HG02938 (cell line): ENCODE data around the gene TSPOAP1.

Experiments used
- ATAC-seq: cut with Tn5 transposase; IDR thresholded peaks from one replicate; pipeline ENCODE4 v1.9.1; 2021; ENCODE audit warnings: mild to moderate bottlenecking, moderate library complexity; ENCODE audit not compliant: unreplicated experiment

Gene TSPOAP1

DNA sequence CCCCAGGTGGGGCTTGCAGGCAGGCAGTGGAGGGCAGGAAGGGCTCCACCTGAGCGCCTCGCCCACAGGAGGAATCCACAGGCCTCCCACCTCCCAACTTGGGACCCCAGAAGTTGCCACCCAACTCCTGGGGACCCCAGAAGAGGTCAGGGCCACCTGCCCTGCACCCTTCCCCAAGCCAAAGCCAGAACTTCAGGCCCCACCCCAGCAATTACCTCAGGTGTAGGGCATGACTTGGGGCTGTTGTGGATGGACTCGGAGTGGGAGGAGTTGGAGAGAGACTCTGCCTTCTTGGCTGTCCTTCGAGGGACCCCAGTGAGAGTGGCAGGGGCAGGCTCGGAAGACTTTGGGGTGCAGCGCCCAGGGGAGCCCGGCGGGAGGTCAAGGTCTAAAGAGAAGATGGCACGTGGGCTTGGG lies 10.5 kb downstream of the TSPOAP1 start:
- ATAC-seq = no peak

DNA sequence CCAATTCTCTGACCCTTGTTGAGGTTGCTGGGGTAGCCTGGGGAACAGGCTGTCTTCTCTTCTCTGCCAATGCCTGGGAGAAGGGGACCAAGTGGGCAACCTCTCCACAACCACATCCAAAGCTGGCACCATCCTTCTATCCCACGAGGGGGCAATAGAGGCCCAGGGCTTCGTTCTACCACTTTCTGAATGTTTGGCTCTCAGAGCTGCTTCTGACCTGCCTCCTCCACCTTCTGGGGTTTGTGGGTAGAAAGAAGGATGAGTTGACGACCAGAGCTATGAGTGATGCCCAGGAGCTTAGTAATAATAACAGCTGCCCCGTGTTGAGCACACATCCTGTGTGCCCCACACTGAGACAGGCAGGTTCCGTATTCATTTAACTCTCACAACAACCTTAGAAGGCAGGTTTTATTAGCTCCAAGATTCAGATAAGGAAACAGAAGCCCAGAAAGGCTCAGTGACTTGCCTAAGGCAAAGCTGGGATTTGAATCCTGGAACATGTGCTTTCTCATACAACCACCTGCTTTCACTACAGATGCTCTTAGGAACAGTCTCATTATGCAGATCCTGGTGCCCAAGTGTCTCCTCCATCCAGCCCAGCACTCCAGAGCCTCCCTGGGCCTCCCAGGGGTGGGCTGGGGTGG lies 11.1 kb downstream of the TSPOAP1 start:
- peak; percentile 49 for ATAC-seq

DNA sequence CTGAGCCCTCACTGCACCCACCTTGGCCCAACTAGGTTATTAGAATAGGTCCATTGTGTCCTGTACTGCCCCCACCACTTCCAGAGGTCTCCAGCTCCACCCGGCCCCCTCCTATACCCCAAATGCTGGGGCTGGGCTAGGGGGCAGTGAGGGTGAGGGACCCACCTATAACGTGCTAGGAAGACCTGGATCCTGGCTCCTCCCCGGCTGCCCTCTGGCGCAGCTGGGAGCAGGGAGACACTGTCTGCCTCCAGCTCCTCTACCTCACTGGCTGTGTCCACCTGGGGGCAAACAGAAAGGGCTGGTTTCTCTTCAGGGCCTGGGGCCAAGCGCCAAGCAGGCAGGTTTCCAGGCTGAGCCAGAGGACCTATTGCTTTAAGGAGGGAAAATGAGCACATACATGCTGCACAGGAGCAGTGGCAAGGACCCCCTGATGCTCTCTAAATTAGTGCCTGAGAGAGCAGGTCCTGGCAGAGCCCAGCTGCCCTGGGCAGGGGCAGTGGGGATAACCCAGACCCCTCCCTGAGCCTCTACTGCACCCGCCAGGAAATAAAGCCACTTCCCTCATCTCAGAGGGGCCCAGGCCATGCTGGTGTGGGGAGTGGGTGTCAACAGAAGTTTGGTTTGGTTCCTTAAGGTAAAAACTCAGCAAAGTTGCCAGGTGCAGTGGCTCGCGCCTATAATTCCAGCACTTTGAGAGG lies 12.2 kb downstream of the TSPOAP1 start:
- ATAC-seq = no peak

DNA sequence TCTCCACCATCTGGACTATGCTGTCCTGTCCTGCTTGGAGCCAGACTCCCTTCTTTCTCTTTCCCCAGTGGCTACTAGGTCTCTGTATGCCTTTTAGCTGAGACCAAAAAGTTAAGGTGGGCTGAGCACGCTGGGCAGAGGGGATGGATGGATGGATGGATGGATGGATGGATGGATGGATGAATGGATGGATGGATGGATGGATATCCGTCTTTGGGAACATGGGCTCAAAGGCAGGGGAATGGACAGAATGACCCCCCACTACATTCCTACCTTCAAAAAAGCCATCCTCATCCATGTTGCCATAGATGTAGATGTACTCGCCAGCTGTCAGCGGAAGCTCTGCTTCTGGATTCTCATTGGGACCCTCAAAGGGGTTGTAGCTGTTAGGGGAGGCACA lies 12.8 kb downstream of the TSPOAP1 start:
- no peak for ATAC-seq

DNA sequence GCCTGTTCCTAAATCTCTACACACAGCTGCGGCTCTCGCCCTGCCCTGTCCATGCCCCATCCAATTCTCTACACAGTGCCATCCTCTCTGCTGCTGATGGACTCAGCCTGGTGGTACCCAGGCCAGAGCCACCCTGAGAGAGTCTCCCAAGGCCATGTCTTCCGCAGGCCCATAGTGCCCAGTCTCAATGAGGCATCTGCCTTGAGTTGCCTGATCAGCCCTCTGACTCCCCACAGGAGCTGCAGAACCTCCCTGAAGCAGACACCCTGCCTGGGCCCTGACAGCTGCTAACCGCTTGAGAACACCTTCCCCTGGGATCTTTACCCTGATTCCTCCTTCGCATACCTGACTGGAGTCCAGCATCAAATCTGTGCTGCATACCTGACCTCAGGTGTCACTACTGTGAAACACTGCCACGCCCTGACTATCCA lies 13.3 kb downstream of the TSPOAP1 start:
- ATAC-seq = no peak

DNA sequence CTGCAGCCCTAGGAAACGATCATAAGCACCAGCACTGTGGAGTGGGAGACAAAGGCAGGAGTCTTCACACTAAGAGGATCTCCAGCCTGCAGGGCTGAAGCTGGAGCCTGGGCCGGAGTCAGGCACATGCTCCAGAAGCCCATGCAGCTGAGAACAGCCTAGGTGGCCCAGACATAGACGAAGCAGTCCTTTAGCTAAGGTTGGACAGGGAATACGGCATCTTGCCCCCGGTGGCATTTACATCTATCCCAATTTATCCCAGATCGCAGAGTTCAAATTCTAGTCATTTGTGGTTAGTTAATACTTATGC lies 13.9 kb downstream of the TSPOAP1 start:
- no peak for ATAC-seq

DNA sequence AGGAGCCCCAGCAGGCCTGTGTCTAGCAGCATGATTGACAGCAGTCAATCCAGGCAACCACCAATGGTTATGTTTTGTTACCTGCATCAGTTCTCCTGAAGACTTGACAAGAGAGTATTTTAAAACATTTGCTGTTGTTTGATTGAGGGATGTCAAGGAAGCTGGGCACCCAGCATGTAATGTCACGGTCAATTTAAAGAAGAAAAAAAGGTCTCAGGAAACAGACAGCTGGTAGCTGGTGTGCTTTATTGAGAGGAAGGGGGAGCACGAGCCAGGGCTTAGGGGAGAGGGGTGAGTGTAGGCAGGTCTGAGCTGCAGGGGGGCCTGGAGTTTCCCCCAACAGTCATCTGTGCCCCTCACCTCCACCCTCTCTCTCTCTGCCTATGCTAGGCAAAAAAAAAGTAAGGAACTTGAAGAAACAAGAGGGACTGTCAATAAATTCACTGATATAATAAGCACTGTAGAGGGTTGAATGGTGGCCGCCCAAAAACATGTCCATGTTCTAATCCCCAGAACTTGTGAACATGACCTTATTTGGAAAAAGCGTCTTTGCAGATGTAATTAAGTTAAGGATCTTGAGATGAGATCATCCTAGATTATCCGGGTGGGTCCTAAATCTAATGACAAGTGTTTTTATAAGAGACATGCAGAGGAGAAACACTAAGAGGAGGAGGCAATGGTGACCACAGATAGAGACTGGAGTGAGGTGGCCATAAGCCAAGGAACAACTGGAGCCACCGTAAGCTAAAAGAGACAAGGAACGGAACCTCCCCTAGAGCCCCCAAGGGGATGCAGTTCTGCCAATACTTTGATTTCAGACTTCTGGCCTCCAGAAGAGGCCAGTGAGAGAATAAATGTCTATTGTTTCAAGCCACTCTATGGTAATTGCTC lies 14.5 kb downstream of the TSPOAP1 start:
- no peak for ATAC-seq

DNA sequence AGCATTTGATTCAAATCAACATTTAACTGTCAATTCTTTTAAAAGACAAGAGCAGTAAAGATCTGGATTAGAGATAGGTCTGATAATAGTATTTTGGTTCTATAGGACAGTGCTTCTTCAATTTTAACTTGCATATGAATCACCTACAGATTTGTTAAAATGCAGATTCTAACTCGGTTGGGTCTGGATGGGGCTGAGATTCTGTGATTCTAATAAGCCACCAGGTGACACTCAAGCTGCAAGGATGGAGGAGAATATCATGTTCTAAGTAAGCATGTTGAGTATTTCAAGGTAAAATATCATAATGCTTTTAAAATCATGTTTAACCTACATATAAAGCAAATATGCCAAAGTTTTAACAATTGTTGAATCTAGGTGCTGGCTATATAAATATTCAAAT lies 15.8 kb downstream of the TSPOAP1 start:
- ATAC-seq = no peak

DNA sequence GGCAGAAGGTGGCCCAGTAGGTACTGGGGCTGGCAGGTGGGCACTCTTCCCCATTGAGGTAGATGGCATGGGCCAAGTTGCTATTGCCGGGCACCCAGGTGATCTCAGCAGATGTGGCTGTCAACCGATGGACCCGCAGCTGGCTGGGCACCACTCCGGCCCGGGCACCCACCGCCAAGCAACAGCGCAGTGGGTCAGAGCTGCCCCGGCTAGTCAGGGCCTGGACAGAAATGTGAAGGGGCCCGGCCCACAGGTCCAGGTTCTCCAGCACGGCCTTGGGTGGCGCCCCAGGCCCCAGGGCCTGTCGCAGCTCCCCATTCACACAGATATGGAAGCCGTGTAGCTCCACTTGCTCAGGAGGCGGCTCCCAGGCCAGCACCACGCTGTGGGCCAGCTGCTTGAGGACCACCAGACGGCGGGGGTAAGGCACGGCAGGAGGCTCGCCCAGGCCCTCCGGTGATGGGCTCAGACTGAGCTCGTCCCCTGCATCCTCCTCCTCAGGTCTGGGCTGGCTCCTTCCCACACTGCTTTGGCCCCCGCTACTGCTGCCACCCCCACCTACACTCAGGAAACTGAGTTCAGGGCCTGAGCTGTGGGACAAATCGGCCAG lies 16.5 kb downstream of the TSPOAP1 start:
- ATAC-seq = no peak

DNA sequence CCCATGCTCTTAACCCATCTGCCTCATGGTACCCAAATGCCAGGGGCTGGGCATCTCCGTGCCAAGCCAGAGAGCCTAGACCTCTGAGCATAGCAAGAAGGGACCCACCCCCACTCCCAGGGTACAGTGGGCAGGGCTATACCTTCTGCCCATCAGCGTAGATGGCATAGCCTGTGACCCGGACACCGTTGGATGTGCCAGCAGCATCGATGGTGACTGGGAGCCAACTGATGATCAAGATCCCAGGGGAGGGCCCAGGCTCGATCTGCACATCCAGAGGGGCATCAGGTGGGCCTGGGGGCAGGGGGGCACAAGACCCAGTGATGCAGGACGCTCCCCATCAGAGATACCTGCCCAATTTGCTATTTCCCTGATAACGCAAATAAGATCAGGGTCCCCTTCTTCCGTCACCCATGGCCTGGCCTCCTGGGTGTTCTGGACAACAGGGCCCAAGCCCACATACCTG lies 17.1 kb downstream of the TSPOAP1 start:
- ATAC-seq = no peak

DNA sequence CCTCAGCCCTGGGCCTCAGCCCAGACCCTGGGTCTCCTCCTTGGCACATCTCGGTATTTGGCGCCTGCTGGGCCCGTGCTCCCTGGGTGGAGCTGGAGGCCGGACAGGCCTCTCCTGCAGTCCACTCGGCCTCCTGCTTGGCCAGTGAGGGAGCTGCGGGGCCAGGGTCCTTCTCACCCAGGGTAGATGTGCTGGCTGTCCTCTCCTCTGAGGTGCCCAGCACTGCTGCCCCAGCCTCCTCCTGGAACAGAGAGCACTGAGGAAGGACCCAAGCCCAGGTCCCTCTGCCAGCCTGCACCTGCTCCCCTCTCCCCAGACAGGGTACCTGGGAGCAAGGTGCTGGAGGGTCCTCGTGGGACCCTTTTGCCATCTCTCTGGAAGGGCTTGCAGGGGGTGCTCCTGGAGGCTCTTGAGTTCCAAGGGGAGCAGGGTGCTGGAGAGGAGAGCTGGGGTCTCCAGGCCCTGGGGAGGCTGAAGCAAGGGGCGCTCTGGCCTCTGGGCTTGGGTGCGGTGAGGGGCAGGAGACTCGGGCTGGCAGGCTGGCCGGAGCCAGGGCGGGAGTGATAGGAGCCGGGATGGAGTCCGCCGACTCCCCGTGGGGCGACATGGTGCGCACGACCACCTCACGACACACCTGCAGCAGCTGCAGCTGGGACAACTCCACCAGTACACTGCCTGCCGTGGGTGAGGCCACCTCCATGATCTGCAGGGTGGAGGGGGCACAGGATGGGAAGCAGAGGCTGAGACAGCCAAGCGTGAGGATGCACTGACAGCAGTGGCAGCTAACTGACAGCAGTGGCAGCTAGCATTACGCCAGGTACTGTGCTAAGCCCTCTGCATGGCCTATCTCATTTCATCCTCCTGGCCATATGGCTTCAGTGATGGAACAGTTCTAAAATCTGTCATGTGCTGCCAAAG lies 17.8 kb downstream of the TSPOAP1 start:
- no peak for ATAC-seq

DNA sequence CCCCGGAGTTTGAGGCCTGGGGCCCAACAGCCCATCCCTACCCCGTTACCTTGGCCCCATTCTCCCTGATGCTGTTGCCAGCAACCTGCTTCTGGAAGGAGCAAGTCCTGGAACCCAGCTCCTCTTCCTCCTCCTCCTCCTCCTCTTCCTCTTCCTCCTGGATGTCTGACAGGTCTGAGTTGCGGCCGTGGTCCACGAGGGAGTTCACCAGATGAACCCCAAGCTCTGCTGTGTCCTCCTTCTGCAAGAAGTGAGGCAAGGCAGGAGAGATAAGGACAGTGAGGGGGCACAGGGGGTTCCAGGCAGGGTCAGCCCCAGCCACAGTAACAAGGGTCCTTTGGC lies 18.7 kb downstream of the TSPOAP1 start:
- no peak for ATAC-seq

DNA sequence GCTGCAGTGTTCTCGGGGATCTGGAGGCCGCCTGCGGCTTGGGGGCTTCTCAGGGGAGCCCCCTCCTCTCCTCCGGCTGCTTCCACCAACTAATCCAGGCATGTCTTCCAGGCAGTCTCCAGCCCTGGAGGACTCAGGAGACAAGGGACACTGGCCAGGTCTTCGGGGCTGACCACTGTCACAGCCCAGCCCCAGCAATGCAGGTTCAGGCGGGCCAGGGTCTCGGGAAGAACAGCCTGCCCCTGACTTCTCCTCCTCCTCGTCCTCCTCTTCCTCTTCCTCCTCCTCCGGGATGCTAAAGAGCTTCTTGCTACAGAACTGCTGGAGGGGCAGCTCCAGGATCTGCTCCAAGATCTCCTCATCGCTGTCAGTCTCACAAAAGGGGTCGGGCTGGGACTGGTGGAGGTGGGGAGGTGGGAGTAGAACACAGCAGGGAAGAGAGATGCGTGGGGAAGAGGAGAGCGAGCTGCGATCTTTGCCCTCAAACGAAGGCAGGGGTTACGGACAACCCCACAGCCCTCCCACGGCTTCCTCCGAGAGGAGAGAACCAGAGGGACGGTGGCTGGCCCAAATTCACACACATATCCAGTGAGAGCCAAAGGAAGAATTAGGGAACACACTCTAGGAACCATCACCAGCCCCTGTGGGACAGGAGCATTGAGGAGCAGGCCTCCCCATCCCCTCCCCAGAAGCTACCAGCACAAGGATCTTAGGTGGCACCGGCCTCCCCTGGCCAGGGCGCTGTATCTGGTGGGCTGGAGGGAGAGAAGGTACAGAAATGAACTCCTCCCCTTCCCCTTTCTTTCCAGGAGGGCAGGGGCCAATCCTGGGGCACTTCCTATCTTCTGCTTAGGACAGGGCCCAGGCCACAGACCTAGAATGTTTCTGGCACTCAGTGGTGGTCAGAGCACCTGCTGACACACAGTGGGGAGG lies 19.3 kb downstream of the TSPOAP1 start:
- ATAC-seq = no peak

DNA sequence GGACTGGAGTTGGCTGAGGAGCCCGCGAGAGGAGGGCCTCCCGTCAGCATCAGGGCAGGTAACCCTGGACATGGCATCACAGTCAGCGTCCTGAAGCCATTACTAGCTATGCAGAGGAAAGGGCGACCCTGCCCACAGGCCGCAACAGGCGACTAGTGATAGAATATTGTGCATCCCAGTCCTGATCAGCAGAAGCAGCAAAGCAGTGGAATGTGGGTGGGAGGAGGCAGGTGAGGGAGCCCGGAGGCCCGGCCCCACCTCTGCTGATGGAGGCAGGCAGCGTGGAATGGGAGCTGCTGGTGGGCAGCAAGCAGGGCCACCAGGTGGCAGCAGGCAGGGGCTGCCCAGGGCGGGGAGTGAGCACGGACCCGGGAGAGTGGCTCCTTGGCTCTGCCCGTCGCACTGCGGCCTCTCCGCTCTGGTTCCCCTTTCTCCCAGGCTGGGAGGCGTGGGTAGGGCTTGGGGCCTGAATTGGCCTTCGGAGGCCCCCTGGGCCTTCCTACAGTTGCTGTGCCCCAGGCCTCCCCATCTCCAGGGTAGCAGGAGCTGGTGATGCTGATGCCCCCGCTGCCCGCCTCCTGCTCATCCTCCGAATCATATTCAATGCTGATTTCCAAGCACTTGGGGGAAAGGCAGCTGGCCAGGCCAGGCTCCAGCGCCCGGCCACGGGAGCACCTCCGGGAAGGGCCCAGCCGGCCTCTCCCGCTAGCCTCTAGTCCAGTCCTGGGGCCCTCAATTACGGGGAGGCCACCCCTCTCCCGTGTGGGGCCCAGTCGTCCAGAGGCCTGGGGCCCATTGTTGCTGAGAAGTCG lies 20.2 kb downstream of the TSPOAP1 start:
- no peak for ATAC-seq

DNA sequence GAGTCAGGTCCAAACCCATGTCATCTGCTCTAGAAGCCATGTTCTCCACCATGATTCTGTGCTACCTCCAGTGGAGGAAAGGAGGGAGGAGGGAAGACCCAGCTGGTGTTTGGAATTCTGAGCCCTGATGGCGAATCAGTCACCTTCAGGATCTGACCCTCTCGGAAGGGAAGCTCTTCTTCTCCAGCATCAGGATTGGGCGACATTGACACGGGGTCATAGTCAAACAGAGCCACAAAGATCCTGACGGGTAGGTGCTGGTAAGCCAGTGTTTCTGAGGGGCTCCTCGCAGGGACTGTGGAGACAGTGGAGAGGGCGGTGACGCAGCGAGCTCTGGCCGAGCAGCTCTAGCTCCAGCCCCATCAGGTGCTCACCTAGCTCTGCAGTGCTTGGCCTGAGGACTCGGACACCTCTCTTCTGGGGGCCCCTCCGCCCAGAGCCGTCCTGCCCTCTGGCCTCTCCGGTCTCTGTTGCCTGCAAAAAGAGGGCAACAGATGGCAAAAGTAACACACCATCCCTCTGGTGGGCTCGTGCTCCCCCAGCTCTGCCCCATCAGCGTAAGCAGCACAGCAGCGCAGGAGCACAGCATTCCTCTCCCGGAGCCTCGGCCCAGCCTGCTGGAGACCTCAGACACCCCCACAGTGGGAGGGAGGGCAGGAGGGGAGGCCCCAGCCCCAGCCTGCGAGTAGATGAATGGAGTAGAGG lies 21.0 kb downstream of the TSPOAP1 start:
- ATAC-seq = no peak

DNA sequence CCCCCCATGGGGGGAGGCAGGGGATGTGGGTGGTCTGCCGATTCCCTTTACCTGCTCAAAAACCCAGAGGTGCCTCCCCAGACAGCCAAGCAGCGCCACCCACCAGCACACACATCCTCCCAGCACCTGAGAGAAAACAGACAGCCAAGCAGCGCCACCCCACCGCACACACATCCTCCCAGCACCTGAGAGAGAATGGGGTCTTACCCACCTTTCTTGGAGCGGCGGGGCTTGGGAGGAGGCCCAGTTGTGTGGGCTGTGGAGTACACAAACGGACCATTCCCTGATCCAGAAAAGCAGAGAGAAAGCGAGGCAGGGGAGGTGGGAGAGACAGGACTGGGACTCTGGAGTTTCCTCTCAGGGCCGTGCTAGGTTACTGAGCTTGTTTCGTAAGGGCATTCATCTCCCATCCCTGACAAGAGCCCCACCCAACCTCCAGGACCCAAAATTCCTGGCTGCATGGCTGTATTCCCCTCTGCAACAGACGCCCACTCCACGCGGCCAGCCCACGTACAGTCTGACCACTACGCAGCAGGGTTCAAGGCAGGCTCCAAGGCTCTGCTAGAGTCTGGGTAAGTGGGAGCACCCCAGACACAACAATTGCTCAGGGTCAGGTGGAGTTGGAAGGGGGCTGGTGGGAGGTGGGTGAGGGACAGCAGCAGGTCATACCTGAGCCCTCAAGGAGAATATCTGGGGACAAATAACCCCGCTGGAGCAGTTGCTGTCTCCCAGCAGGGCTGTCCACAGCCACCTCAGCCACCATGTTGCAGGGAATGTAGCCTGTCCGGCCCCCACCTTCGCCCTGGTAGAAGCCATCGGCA lies 22.3 kb downstream of the TSPOAP1 start:
- ATAC-seq = no peak

DNA sequence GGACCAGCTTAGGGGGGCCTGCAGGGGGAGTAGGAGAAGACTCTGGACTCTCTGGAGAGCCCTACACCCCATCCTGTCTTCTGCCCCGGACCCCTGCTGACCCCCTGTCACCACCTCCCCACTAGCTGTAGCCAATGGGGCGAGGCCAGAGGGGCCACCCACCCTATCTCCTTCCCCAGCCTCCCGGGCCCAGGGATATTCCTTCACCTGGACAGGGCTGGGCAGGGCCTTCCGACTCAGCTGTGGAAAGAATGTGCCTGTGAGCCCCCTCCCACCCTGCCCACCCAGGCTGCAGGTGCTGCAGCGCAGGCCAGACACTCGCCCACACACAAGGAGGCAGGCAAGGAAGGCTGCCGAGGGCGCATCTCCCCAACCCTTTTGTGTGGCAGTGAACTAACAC lies 23.0 kb downstream of the TSPOAP1 start:
- ATAC-seq = no peak
